GM21390 (cell line): ENCODE results near the gene C9orf72.

ENCODE experiments used
- ATAC-seq: cut with Tn5 transposase; IDR thresholded peaks from one replicate; pipeline ENCODE4 v1.9.1; 2021; ENCODE audit not compliant: unreplicated experiment

The C9orf72 gene

DNA sequence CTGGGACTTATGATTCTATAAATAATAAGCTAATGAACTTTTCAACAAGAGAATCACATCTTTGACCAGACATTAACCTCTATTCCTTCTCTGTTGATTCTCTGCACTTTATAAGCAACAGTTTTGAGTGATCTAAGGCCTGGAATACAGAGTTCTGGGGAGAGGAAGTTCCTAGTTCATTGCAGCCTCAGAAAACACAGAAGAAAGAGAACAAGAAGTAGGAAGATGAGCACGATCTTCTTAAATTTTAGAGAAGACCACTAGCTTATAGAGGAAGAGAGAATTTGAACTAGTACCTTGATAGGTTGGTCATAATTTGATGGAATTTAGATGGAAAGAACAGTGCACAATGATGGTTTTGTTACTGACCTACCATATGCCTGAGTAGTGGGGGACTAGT, 8.5 kb upstream of the C9orf72 start:
- ATAC-seq: no peak

DNA sequence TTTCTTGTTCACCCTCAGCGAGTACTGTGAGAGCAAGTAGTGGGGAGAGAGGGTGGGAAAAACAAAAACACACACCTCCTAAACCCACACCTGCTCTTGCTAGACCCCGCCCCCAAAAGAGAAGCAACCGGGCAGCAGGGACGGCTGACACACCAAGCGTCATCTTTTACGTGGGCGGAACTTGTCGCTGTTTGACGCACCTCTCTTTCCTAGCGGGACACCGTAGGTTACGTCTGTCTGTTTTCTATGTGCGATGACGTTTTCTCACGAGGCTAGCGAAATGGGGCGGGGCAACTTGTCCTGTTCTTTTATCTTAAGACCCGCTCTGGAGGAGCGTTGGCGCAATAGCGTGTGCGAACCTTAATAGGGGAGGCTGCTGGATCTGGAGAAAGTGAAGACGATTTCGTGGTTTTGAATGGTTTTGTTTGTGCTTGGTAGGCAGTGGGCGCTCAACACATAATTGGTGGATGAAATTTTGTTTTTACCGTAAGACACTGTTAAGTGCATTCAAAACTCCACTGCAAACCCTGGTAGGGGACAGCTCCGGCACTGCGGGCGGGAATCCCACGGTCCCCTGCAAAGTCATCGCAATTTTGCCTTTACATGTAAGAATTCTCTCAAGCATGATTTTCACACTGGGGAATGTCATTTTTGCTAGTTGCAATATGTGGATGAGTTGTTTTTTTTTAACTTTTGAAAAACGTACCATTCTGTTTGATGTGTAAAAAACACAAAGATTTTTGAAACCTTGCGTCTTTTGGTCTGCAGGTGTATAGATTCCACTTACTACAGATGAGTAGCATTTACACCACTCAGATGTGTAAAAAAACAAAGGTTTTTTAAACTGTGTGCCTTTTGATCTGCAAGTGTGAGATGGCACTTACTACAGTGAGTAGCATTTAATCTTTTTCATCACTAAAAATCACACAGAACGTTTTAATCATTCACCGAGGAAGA, 631 bp upstream of the C9orf72 start:
- ATAC-seq: peak; percentile 84

DNA sequence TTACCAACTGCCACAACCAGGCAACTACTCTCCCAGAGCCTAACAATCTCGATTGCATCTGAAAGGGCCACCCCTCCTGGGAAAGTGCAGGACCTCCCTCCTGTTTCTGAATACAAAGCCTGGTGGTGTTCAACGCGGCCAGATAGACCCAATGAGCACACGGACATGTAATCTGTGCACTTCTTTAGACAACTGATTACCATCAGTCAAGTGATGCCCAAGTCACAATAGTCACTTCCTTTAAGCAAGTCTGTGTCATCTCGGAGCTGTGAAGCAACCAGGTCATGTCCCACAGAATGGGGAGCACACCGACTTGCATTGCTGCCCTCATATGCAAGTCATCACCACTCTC, 739 bp downstream of the C9orf72 start:
- ATAC-seq: peak; percentile 37

DNA sequence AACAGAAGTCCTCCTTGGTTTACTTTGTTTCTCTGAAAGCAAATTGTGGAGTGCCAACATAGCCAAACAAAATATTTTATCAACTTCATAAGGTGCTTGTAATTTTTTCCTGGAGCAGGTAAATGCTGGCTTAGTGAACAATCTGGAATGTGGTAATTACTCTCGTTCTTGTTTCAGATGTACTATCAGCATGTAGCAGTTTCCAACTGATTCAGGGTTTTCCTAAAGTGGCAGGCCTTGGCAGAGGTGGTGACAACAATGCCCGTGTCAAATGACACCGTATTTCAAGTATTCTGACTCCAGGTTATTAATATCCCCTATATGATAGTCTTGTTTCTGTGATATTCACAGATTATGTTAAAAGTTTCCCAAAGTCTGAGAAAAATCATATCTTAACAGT, 1.2 kb downstream of the C9orf72 start:
- ATAC-seq: no peak

DNA sequence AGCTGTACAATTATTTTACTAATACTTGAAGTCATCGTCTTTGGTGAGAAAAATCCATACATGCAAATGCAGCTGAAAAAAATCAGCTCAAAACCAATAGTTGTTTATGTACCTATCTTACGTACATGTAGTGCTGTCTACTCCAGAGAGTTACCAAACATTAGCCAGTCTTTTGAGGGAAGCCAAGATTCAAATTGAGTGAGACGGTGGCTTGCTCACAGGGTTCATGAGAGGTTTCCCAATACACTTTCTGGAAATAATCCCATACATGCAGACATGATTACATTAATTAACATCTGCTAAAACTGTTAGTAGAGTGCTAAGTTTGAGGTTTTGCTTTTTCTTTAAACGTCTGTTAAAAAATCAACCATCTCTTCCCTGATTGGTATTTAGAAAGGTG, 2.3 kb downstream of the C9orf72 start:
- ATAC-seq: no peak

GRCh38 chr9:27569406-27569805, 3.9 kb downstream of the C9orf72 start:
- ATAC-seq: no peak

DNA sequence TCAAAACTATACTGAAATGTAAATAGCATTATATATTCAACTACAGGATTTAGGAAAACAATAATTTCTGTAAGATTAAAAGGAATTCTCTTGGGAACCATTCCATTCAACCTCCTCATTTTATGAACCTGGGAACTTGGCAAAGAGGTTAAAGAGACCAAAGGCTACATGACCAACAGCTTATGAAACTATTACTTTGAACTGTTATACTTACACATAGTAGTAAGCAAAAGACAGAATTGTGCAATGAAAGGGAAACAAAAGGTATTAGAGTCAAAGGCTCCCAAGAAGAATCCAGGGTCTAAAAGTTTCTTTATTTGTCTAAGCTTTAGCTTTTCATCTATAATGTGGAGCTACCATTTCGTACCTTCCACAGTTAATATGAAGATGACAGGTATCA, 7.2 kb downstream of the C9orf72 start:
- no peak for ATAC-seq

DNA sequence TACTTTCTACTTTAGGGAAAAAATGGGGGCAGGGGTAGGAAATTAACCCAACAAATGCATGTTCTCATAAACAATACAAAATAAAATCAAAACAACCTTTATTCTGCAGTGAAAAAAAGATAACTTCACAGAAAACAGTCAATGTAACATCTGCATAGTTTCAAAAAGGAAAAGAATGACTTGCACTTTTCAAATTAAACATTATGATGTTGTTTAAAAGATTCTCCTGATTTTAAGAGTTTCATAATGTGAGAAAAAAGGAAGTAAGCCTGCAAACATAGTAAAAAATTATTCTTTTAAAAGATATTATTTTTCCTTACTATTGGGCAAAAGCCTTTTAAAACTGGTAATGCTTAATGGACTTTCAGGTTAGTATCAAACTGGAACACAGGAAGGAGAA, 7.6 kb downstream of the C9orf72 start:
- ATAC-seq: no peak

GRCh38 chr9:27564670-27565069, 8.6 kb downstream of the C9orf72 start:
- ATAC-seq: peak; percentile 44

- ATAC-seq: no peak
Observed at GRCh38 chr9:27563738-27564430, 9.4 kb downstream of the C9orf72 start.

DNA sequence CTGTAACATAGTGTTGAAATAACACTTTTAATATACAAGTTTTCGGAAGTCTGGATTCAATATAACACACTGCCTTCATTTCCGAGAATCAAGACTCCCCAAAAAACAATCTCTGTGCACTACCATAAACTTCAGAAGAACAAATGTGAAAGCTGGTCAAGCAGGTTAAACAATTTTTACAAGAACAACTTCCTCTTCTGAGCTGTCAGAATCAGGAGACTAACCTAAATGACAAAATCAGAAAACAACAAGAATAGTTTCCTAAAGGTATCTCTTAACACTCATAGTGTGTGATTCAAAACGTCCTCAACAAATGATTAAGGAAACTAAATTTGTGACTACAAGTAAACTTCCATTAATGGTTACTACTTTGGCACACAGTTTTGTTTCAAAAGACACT, 11.6 kb downstream of the C9orf72 start:
- ATAC-seq: peak; percentile 53

DNA sequence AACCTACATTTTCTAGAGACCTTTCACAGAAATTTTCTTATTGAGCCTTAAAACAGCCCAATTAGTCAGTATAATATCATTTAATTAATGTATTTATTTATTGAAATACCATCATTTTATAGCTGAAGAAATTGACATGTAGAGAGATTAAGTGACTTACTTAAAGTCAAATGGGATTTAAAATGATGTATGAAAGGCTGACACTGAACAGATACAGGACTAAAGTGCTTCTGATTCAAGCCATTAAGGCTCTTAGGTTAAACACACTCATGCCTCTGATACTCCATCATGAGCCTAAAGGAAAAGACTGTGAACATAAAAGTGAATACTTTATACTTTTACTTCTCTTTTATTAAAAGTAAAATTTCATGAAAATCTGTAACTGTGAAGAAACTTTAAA, 12.8 kb downstream of the C9orf72 start:
- ATAC-seq: no peak

DNA sequence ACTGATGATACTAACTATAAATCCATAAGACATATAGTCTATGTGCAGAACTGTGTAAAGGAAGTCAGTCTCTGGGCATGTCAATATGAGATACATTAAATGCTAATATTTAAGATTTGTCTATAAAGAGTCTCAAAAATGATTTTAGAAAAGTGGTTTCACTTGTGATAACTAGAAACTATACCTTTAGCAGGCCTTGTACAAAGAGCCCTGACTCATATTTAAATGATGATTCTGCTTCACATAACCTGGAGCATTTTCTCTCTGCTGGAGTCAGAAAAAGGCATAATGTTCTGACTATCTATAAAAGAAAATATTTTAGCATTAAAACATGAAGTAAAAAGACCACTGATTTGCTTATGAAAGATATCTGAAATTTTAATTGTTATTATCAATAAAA, 15.0 kb downstream of the C9orf72 start:
- no peak for ATAC-seq

- no peak for ATAC-seq
Observed at GRCh38 chr9:27556470-27556869, 16.8 kb downstream of the C9orf72 start.

- no peak for ATAC-seq
Observed at GRCh38 chr9:27554712-27555111, 18.6 kb downstream of the C9orf72 start.

DNA sequence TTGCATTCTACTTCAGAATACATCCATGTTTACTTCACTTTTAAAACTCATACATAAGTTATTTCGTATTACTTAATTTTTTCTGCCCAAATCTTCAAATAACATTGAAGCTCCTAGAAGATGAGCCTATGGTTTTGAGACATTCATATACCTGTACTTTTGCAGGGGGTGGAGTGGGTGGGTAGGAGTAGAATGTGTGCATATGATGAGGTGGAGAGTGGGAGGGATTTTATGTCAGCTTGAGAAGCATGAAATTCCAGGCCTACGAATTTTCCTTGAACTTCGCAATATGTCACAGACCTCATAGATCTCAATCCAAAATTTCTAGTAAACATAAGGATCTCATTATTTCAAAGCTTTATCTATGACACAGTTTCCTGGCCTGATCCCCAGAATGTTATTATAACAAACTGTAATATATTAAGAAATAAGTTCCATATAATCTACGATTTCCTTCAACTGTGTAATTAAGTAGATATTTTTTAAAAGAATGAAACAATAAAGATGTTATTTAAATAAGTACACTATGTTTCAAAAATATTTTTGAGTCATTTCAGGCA, 24.0 kb downstream of the C9orf72 start:
- no peak for ATAC-seq

GRCh38 chr9:27548055-27548741, 25.1 kb downstream of the C9orf72 start:
- no peak for ATAC-seq

DNA sequence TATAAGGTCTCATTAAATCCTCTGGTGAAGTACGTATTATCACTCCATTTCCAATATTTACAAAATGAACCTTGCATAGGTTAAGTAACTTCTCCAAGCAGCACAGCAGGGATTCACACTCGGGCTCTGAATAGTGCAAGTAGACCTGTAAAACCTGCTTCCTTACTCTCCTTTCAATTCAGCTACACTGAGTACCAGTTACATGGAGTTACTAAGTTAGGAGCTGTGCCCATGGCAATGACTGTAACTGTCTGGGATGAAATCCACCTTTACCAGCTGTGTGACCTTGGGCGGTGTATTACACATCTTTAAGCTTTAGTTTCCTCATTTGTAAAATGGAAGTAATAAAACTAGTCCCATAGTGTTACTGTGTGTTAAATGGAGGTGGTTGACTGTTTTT, 27.8 kb downstream of the C9orf72 start:
- ATAC-seq: no peak

- ATAC-seq: no peak
Observed at GRCh38 chr9:27542508-27542907, 30.8 kb downstream of the C9orf72 start.

DNA sequence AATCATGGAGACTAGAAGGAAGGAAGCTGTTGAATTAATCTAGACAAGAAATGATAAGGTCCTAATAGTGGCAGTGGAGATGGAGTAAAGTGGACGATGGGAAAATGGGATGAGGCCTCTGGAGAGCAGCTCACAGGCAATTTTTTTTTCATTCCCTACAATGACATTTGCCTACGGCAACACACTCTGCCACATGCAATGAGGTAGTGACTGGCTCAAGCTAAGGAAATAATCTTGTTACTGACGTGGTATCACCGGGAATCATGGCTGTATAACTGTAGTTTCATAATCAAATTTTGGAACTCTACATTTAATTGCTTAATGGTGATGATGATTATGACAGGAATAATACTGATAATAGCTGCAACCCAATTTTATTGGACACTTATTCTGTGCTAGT, 31.5 kb downstream of the C9orf72 start:
- ATAC-seq: no peak

GRCh38 chr9:27540502-27540901, 32.8 kb downstream of the C9orf72 start:
- no peak for ATAC-seq
